Neuronal stem cell (in vitro differentiated cells): ENCODE results near the gene COL25A1.

Source experiments
- DNase-seq: peaks from one replicate; pipeline ENCODE4 v3.0.0-alpha.2; 2013; ENCODE audit warnings: low spot score
- H2AFZ ChIP-seq: one replicate; pipeline ENCODE4 v1.6.1; 2013; ENCODE audit warnings: mild to moderate bottlenecking, low read length, inconsistent platforms
- H2AK5ac ChIP-seq: 2 replicates; pipeline ENCODE4 v1.6.1; 2013; ENCODE audit warnings: low read depth, mild to moderate bottlenecking, inconsistent platforms, low read length, moderate library complexity, mixed read lengths
- H2BK120ac ChIP-seq: 2 replicates; pipeline ENCODE4 v1.6.1; 2013; ENCODE audit warnings: low read depth, mild to moderate bottlenecking, inconsistent platforms, low read length, moderate library complexity, mixed read lengths
- H2BK12ac ChIP-seq: one replicate; pipeline ENCODE4 v1.6.1; 2013; ENCODE audit warnings: low read length, inconsistent platforms
- H2BK15ac ChIP-seq: 2 replicates; pipeline ENCODE4 v1.6.1; 2013; ENCODE audit warnings: mild to moderate bottlenecking, low read length, inconsistent platforms, mixed read lengths
- H2BK5ac ChIP-seq: one replicate; pipeline ENCODE4 v1.6.1; 2013; ENCODE audit warnings: inconsistent platforms, mild to moderate bottlenecking, low read length, moderate library complexity
- H3K14ac ChIP-seq: one replicate; pipeline ENCODE4 v1.6.1; 2013; ENCODE audit warnings: low read length, inconsistent platforms
- H3K18ac ChIP-seq: 2 replicates; pipeline ENCODE4 v1.6.1; 2013; ENCODE audit warnings: low read length, inconsistent platforms
- H3K23ac ChIP-seq: 2 replicates; pipeline ENCODE4 v1.6.1; 2013; ENCODE audit warnings: low read depth, mild to moderate bottlenecking, mixed read lengths, low read length, inconsistent platforms; ENCODE audit not compliant: poor library complexity
- H3K27ac ChIP-seq: replicated peaks from 3 replicates; pipeline ENCODE4 v1.5.1; 2013; ENCODE audit warnings: low read length, inconsistent platforms
- H3K27me3 ChIP-seq, 3 experiments: 2 replicates each; pipeline ENCODE4 v1.6.1; 2013; ENCODE audit warnings: low read length in 3 of 3, mild to moderate bottlenecking in 2 of 3, inconsistent platforms in 1 of 3, low read depth in 1 of 3, mixed read lengths in 1 of 3, moderate library complexity in 1 of 3; ENCODE audit not compliant: control insufficient read depth in 3 of 3, insufficient read depth in 3 of 3
- H3K36me3 ChIP-seq, 2 donors: replicated peaks in 1 of 2; 2 replicates each; pipeline ENCODE4 v1.6.1; 2013; ENCODE audit warnings: low read length in 2 of 2; ENCODE audit not compliant: control insufficient read depth in 2 of 2, insufficient read depth in 2 of 2
- H3K4ac ChIP-seq: 2 replicates; pipeline ENCODE4 v1.6.1; 2013; ENCODE audit warnings: inconsistent platforms, mild to moderate bottlenecking, low read length, moderate library complexity
- H3K4me1 ChIP-seq, 2 donors: 1 replicate in 1 of 2; 2 replicates in 1 of 2; pipeline ENCODE4 v1.6.1; 2013; ENCODE audit warnings: low read length in 2 of 2, low read depth in 1 of 2; ENCODE audit not compliant: control insufficient read depth in 2 of 2, insufficient read depth in 1 of 2
- H3K4me2 ChIP-seq: one replicate; pipeline ENCODE4 v1.6.1; 2013; ENCODE audit warnings: mild to moderate bottlenecking, low read length, inconsistent platforms; ENCODE audit not compliant: insufficient read depth, poor library complexity, severe bottlenecking
- H3K4me3 ChIP-seq, 2 donors: 2 replicates each; pipeline ENCODE4 v1.5.1; 2013; ENCODE audit warnings: low read length in 2 of 2, mild to moderate bottlenecking in 2 of 2, inconsistent platforms in 1 of 2, moderate library complexity in 1 of 2
- H3K79me1 ChIP-seq: one replicate; pipeline ENCODE4 v1.6.1; 2013; ENCODE audit warnings: low read depth, mild to moderate bottlenecking, inconsistent platforms, low read length, moderate library complexity
- H3K9ac ChIP-seq: one replicate; pipeline ENCODE4 v1.6.1; 2013; ENCODE audit warnings: mild to moderate bottlenecking, low read depth, low read length, inconsistent platforms; ENCODE audit not compliant: poor library complexity
- H3K9me3 ChIP-seq, 2 donors: replicated peaks in 1 of 2; 2 replicates each; pipeline versions ENCODE3 to v1.6.1; 2013; ENCODE audit warnings: low read length in 2 of 2, mild to moderate bottlenecking in 2 of 2, inconsistent platforms in 1 of 2, low read depth in 1 of 2, mixed read lengths in 1 of 2, moderate library complexity in 1 of 2; ENCODE audit not compliant: control insufficient read depth in 2 of 2, insufficient read depth in 1 of 2
- H4K8ac ChIP-seq: one replicate; pipeline ENCODE4 v1.6.1; 2013; ENCODE audit warnings: low read depth, mild to moderate bottlenecking, inconsistent platforms, low read length, moderate library complexity
- H4K91ac ChIP-seq: one replicate; pipeline ENCODE4 v1.6.1; 2013; ENCODE audit warnings: low read length, low read depth, mild to moderate bottlenecking, inconsistent platforms; ENCODE audit not compliant: poor library complexity
- WGBS, 2 donors: extraction: QIAGEN DNeasy Blood & Tissue Kit; methylation state at CpG; one replicate each; pipeline ENCODE4 v1.1.7; 2013; ENCODE audit warnings: missing lambda C conversion rate in 2 of 2, mixed read lengths in 1 of 2; ENCODE audit not compliant: insufficient read length in 2 of 2, insufficient replicate concordance in 1 of 2; ENCODE audit errors: extremely low coverage in 2 of 2; 5-methylcytosine and 5-hydroxymethylcytosine counted together

COL25A1 gene

GRCh38 chr4:109321232-109321631, 18.8 kb upstream of the COL25A1 start:
- H3K36me3 ChIP-seq, result peaks cover 0 to 2% of the 10 kb centered on the region in 2 donors
- H2AFZ ChIP-seq, result no peak overlapping the region
- WGBS, 2 donors, result no CpG with 5 or more reads among the region's 1 CpG
- no peaks in the 10 kb centered on the region for H3K79me1 ChIP-seq
- no peak overlapping the region for H2BK12ac ChIP-seq
- H4K91ac ChIP-seq, result no peak overlapping the region
- no peak overlapping the region for H2AK5ac ChIP-seq
- H3K4me3 ChIP-seq, result no peak overlapping the region
- H2BK5ac ChIP-seq, result no peak overlapping the region
- no peak overlapping the region for H2BK15ac ChIP-seq
- H3K23ac ChIP-seq, result no peak overlapping the region
- no peak overlapping the region for H3K14ac ChIP-seq
- H2BK120ac ChIP-seq, result no peak overlapping the region
- H3K4me2 ChIP-seq, result no peak overlapping the region
- H3K18ac ChIP-seq, result no peak overlapping the region
- no peak overlapping the region for H3K27ac ChIP-seq
- no peak for DNase-seq
- H4K8ac ChIP-seq, result no peak overlapping the region
- H3K4ac ChIP-seq, result no peak overlapping the region
- H3K9me3 ChIP-seq, result peaks cover 0 to 4% of the 10 kb centered on the region in 2 donors
- H3K9ac ChIP-seq, result no peak overlapping the region
- no peaks in the 10 kb centered on the region for H3K27me3 ChIP-seq
- H3K4me1 ChIP-seq, result no peaks in the 10 kb centered on the region

GRCh38 chr4:109319684-109320083, 17.2 kb upstream of the COL25A1 start:
- Histone ChIP-seq H3K4ac (no peak overlapping the region), H2AK5ac (no peak overlapping the region), H2BK5ac (no peak overlapping the region), H2AFZ (no peak overlapping the region), H3K4me1 (no peaks in the 10 kb centered on the region), H3K18ac (no peak overlapping the region), H3K4me2 (no peak overlapping the region), H3K27me3 (no peaks in the 10 kb centered on the region), H2BK15ac (no peak overlapping the region), H3K23ac (no peak overlapping the region), H2BK12ac (no peak overlapping the region), H3K27ac (no peak overlapping the region), H3K4me3 (no peak overlapping the region), H3K9me3 (peaks cover 0 to 4% of the 10 kb centered on the region in 2 donors), H4K91ac (no peak overlapping the region), H3K79me1 (no peaks in the 10 kb centered on the region), H3K9ac (no peak overlapping the region), H2BK120ac (no peak overlapping the region), H4K8ac (no peak overlapping the region), H3K36me3 (peaks cover 0 to 2% of the 10 kb centered on the region in 2 donors), H3K14ac (no peak overlapping the region)
- no peak for DNase-seq
- WGBS, 2 donors, result no CpG with 5 or more reads among the region's 2 CpGs

- no peak overlapping the region for H3K4me2 ChIP-seq
- no peak overlapping the region for H3K27ac ChIP-seq
- H2BK15ac ChIP-seq, result no peak overlapping the region
- no CpG with 5 or more reads among the region's 2 CpGs for WGBS, 2 donors
- H2BK5ac ChIP-seq, result no peak overlapping the region
- H2BK120ac ChIP-seq, result no peak overlapping the region
- peaks cover 0 to 2% of the 10 kb centered on the region in 2 donors for H3K9me3 ChIP-seq
- H3K4me1 ChIP-seq, result no peaks in the 10 kb centered on the region
- H3K18ac ChIP-seq, result no peak overlapping the region
- no peak overlapping the region for H3K4ac ChIP-seq
- no peak for DNase-seq
- H4K91ac ChIP-seq, result no peak overlapping the region
- H2BK12ac ChIP-seq, result no peak overlapping the region
- H4K8ac ChIP-seq, result no peak overlapping the region
- H2AK5ac ChIP-seq, result no peak overlapping the region
- no peaks in the 10 kb centered on the region for H3K27me3 ChIP-seq
- no peak overlapping the region for H3K9ac ChIP-seq
- H3K23ac ChIP-seq, result no peak overlapping the region
- H3K4me3 ChIP-seq, result no peak overlapping the region
- no peak overlapping the region for H2AFZ ChIP-seq
- no peaks in the 10 kb centered on the region for H3K79me1 ChIP-seq
- no peak overlapping the region for H3K14ac ChIP-seq
- peaks cover 0 to 2% of the 10 kb centered on the region in 2 donors for H3K36me3 ChIP-seq
Observed at GRCh38 chr4:109319156-109319555, 16.7 kb upstream of the COL25A1 start.

GRCh38 chr4:109315818-109316217, 13.4 kb upstream of the COL25A1 start:
- H3K9ac ChIP-seq, result no peak overlapping the region
- H3K27me3 ChIP-seq, result no peaks in the 10 kb centered on the region
- no peak overlapping the region for H2AFZ ChIP-seq
- H2BK5ac ChIP-seq, result no peak overlapping the region
- no peak overlapping the region for H2BK12ac ChIP-seq
- H2BK15ac ChIP-seq, result no peak overlapping the region
- H2AK5ac ChIP-seq, result no peak overlapping the region
- H4K8ac ChIP-seq, result no peak overlapping the region
- no peak overlapping the region for H4K91ac ChIP-seq
- H3K79me1 ChIP-seq, result no peaks in the 10 kb centered on the region
- H3K14ac ChIP-seq, result no peak overlapping the region
- no peak overlapping the region for H3K27ac ChIP-seq
- no peak overlapping the region for H3K23ac ChIP-seq
- peaks cover 0 to 3% of the 10 kb centered on the region in 2 donors for H3K9me3 ChIP-seq
- no peaks in the 10 kb centered on the region for H3K36me3 ChIP-seq
- H3K4me1 ChIP-seq, result no peaks in the 10 kb centered on the region
- H2BK120ac ChIP-seq, result no peak overlapping the region
- no peak overlapping the region for H3K4ac ChIP-seq
- no peak overlapping the region for H3K4me3 ChIP-seq
- H3K18ac ChIP-seq, result no peak overlapping the region
- DNase-seq, result no peak
- WGBS, 2 donors, result no CpG with 5 or more reads among the region's 2 CpGs
- H3K4me2 ChIP-seq, result no peak overlapping the region
